ENCODE measurements around the gene SIM1.

- TF ChIP-seq CTCF (IDR thresholded peaks at IDR 0.05; ENCODE audit: low read depth, low read length) = no peak
- TF ChIP-seq POLR2A (IDR thresholded peaks at IDR 0.05; ENCODE audit: extremely low read depth, insufficient read length) = no peak
- TF ChIP-seq MYC (IDR thresholded peaks at IDR 0.05; ENCODE audit: low read depth, low read length) = no peak
Measured at GRCh38 chr6:100452998-100453397, 11.7 kb downstream of the SIM1 start.
